ENCODE data around the gene NDUFS5.
"Not testable (repeated sequence)": the region's sequence is repeated elsewhere in the genome, so short reads cannot be mapped to it uniquely, and the experiment has no call there.

GRCh38 chr1:39055213-39055710 is 29.1 kb downstream of the NDUFS5 start:
- TF ChIP-seq, protein P1, sequence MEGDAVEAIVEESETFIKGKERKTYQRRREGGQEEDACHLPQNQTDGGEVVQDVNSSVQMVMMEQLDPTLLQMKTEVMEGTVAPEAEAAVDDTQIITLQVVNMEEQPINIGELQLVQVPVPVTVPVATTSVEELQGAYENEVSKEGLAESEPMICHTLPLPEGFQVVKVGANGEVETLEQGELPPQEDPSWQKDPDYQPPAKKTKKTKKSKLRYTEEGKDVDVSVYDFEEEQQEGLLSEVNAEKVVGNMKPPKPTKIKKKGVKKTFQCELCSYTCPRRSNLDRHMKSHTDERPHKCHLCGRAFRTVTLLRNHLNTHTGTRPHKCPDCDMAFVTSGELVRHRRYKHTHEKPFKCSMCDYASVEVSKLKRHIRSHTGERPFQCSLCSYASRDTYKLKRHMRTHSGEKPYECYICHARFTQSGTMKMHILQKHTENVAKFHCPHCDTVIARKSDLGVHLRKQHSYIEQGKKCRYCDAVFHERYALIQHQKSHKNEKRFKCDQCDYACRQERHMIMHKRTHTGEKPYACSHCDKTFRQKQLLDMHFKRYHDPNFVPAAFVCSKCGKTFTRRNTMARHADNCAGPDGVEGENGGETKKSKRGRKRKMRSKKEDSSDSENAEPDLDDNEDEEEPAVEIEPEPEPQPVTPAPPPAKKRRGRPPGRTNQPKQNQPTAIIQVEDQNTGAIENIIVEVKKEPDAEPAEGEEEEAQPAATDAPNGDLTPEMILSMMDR (IDR thresholded peaks at IDR 0.05): not testable (repeated sequence)
- not testable (repeated sequence) for TF ChIP-seq EZH2 (IDR thresholded peaks at IDR 0.05)
